ENCODE results near the gene SAP25. TPM values are rescaled to one million over a fixed set of nuclear protein-coding genes. Genes with fewer than 3 reads are reported as not detected.

SAP25 gene
- total and polyA plus RNA-seq, 2 of the 8 experiments (the other 6 are each of a cell fraction or from before 2014, with no cell fraction given): 3.6 to 5.8 TPM

DNA sequence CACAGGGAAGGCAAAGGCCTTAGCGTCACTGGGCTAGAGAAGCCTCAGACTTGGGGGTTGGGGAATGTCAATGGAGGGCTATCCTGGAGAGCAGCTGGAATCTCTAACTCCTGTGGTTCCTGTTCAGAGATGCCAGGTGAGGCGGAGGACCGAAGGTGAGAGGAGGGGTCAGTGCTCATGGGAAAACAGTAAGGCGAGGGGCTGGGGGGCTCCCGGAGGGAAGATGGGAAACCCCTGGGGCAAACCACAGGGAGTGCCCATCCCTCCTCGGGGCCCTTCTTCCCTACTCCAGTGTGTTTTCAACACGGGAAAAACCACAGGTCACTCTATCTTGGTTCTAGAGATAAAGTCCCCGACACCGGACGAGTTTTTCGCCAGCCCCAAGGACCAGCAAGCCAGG lies 8.9 kb upstream of the SAP25 start:
- no peak overlapping the region; a peak in 1 of 4 replicates for H3K4me2 ChIP-seq (ENCODE audit: insufficient read depth in 1 of 2, low read depth in 2 of 2, low read length in 2 of 2)
- ChIA-PET CTCF (ENCODE audit: partially characterized antibody) (interaction anchor here (2.4 to 11.4 kb wide), 4 partner anchors 10 to 114 kb away, joined by 7 to 171 read pairs (median 32); partner anchors contain the start of gene SAP25), POLR2A (ENCODE audit: partially characterized antibody) (interaction anchor here (1.0 to 10.0 kb wide), 6 partner anchors 10 to 94 kb away, joined by 3 to 172 read pairs (median 4); partner anchors contain the start of genes PCOLCE and SAP25)
- peaks cover 15 to 29% (median 23%) of the 10 kb centered on the region in 4 experiments for H3K36me3 ChIP-seq (ENCODE audit: control insufficient read depth in 2 of 4, insufficient read depth in 4 of 4, low read length in 3 of 4)
- H3K14ac ChIP-seq (ENCODE audit: insufficient read length): no peak overlapping the region
- H2AFZ ChIP-seq (ENCODE audit: low read length): no peak overlapping the region
- no peak for TF ChIP-seq CTBP2 (IDR thresholded peaks at IDR 0.05; ENCODE audit: borderline replicate concordance, insufficient read depth, insufficient read length, low read length)
- TF ChIP-seq EZH2 (IDR thresholded peaks at IDR 0.05; ENCODE audit: low read depth, low read length, severe bottlenecking): no peak
- TF ChIP-seq CBX5 (IDR thresholded peaks at IDR 0.05; ENCODE audit: low read depth, low read length): no peak
- TF ChIP-seq RBBP5 (IDR thresholded peaks at IDR 0.05; ENCODE audit: borderline replicate concordance, low read depth, low read length): no peak
- TF ChIP-seq SP1 (IDR thresholded peaks at IDR 0.05; ENCODE audit: low read depth, low read length): no peak
- no peak for TF ChIP-seq E2F6 (IDR thresholded peaks at IDR 0.05)
- TF ChIP-seq RNF2 (IDR thresholded peaks at IDR 0.05; ENCODE audit: borderline replicate concordance, low read depth, low read length, missing control alignments, poor library complexity, severe bottlenecking): no peak
- no peak for TF ChIP-seq JUN (IDR thresholded peaks at IDR 0.05; ENCODE audit: low read depth, low read length)
- FAIRE-seq (no peak), DNase-seq (ENCODE audit: low read depth in 1 of 2, low spot score in 2 of 2) (no peak)
- H3K79me2 ChIP-seq (ENCODE audit: control insufficient read depth in 1 of 2, insufficient read depth in 2 of 2, low read length in 2 of 2): peaks cover 0 to 11% of the 10 kb centered on the region in 2 experiments; a peak in 1 of 4 replicates
- H3K23ac ChIP-seq (ENCODE audit: insufficient read length): no peak overlapping the region
- no peak overlapping the region for H3K4ac ChIP-seq (replicated peaks; ENCODE audit: insufficient read length, low read depth, low read length)
- no peak overlapping the region for H4K91ac ChIP-seq (replicated peaks; ENCODE audit: insufficient read length, low read length)
- H4K20me1 ChIP-seq (replicated peaks in 1 of 2; ENCODE audit: control insufficient read depth in 1 of 2, insufficient read depth in 2 of 2, low read length in 2 of 2): peaks cover 2 to 14% of the 10 kb centered on the region in 2 experiments
- no peak overlapping the region for H3K4me3 ChIP-seq (ENCODE audit: extremely low read depth in 1 of 4, insufficient read depth in 2 of 4, low read depth in 3 of 4, low read length in 4 of 4)
- H3K79me1 ChIP-seq (ENCODE audit: low read depth, low read length): peaks cover 5% of the 10 kb centered on the region
- H3K23me2 ChIP-seq (ENCODE audit: low read depth, low read length): peaks cover 17% of the 10 kb centered on the region
- peaks cover 0 to 22% (median 13%) of the 10 kb centered on the region in 4 experiments; a peak in 6 of 7 replicates for H3K4me1 ChIP-seq (replicated peaks in 1 of 4; ENCODE audit: control insufficient read depth in 3 of 4, insufficient read depth in 4 of 4, low read length in 3 of 4)
- H2BK5ac ChIP-seq (ENCODE audit: low read depth, low read length): no peak overlapping the region
- H2BK12ac ChIP-seq (ENCODE audit: low read depth, low read length): no peak overlapping the region
- H2BK120ac ChIP-seq (replicated peaks; ENCODE audit: low read depth, low read length): no peak overlapping the region
- H3K27me3 ChIP-seq (replicated peaks in 1 of 4; ENCODE audit: control insufficient read depth in 3 of 4, extremely low read depth in 1 of 4, insufficient read depth in 3 of 4, low read length in 3 of 4): peaks cover 0 to 2% (median 0%) of the 10 kb centered on the region in 4 experiments; a peak in 1 of 7 replicates
- 0 out of 7 replicates have a peak overlapping the region, but pooled peaks of 1 of the 4 experiments have one; percentile 19 for H3K9ac ChIP-seq (replicated peaks in 1 of 4; ENCODE audit: extremely low read depth in 1 of 4, low read depth in 3 of 4, low read length in 3 of 4)
- no peak overlapping the region for H3K56ac ChIP-seq (replicated peaks; ENCODE audit: insufficient read length, low read depth, low read length)
- H4K5ac ChIP-seq (ENCODE audit: insufficient read length, low read depth, low read length): no peak overlapping the region
- 88% methylated on average over 11 of the region's 11 CpGs; no CpG with 5 or more reads in 1 of the 2 experiments for WGBS, 2 experiments (ENCODE audit: extremely low coverage in 1 of 2, insufficient coverage in 1 of 2, insufficient read length in 1 of 2, insufficient replicate concordance in 2 of 2, low coverage in 1 of 2, low lambda C conversion rate in 2 of 2, missing lambda C conversion rate in 1 of 2)
- no peak overlapping the region for H2BK20ac ChIP-seq (ENCODE audit: low read length)
- no peak overlapping the region for H3K18ac ChIP-seq (ENCODE audit: extremely low read depth, low read length)
- no peak overlapping the region for H3K27ac ChIP-seq (ENCODE audit: low read depth, low read length)
- H4K8ac ChIP-seq (ENCODE audit: extremely low read depth, insufficient read depth, low read length): no peak overlapping the region
- no peaks in the 10 kb centered on the region for H3K9me3 ChIP-seq (ENCODE audit: insufficient read depth in 2 of 2, low read depth in 1 of 2, low read length in 1 of 2)
- H2BK15ac ChIP-seq (ENCODE audit: low read length): no peak overlapping the region
- H2AK5ac ChIP-seq (ENCODE audit: low read depth, low read length): no peak overlapping the region
